ENCODE measurements around the gene FCGR3A.
"Not testable (repeated sequence)": the region's sequence is repeated elsewhere in the genome, so short reads cannot be mapped to it uniquely, and the experiment has no call there.

The FCGR3A gene

GRCh38 chr1:161549652-161550051, at the start of gene FCGR3A:
Gene FCGR3A, minus strand, starts transcription at chr1:161549818. Its CDS starts 82 bp downstream, at chr1:161549736.
- DNase-seq = no peak

GRCh38 chr1:161597077-161597476, 47.5 kb upstream of the FCGR3A start:
- DNase-seq = not testable (repeated sequence)

- not testable (repeated sequence) for DNase-seq
Measured at GRCh38 chr1:161595583-161595982, 46.0 kb upstream of the FCGR3A start.

GRCh38 chr1:161595173-161595572, 45.6 kb upstream of the FCGR3A start:
- not testable (repeated sequence) for DNase-seq

GRCh38 chr1:161594269-161594984, 44.8 kb upstream of the FCGR3A start:
- DNase-seq = not testable (repeated sequence)

GRCh38 chr1:161593092-161593755, 43.6 kb upstream of the FCGR3A start:
- DNase-seq = not testable (repeated sequence)

DNA sequence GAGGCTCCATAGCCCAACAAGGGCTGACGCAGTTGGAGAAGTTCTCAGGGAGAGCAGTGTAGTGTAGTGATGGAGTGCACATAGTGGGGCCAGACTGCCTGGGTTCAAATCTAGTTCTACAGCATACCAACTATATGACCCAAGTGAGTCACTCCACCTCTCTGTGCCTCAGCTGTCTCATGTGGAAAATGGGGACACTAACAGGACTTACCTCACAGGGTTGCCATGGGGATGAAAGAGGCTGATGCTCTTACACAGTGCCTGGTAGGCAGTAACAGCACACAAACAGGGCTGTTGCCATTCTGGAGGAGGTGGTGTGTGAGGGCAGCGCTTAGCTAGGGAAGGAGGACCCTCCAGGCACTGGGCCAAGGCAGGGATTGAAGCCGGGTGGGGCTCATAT, 43.0 kb upstream of the FCGR3A start:
- DNase-seq = not testable (repeated sequence)

- not testable (repeated sequence) for DNase-seq
Measured at GRCh38 chr1:161589920-161590319, 40.3 kb upstream of the FCGR3A start.

- not testable (repeated sequence) for DNase-seq
Measured at GRCh38 chr1:161589365-161589764, 39.7 kb upstream of the FCGR3A start.

GRCh38 chr1:161588596-161588995, 39.0 kb upstream of the FCGR3A start:
- DNase-seq = not testable (repeated sequence)

DNA sequence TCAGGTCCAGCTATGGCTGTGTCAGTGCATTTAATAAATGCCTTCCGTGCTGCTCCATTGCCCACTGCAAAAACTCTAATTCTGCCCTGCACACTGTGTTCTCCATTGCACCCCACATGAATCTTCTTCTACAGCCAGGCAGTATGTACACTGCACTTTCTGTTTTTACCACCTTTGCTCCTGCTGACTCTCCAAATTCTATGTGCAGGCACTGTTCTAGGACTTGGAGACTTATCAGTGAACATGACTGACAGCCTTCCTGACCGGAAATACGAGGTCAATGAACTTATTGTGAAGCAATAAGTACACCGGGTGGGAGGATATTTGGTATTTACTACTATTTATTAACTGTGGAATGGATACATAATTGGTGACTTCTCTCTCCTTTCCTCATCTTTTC, 33.3 kb upstream of the FCGR3A start:
- not testable (repeated sequence) for DNase-seq

DNA sequence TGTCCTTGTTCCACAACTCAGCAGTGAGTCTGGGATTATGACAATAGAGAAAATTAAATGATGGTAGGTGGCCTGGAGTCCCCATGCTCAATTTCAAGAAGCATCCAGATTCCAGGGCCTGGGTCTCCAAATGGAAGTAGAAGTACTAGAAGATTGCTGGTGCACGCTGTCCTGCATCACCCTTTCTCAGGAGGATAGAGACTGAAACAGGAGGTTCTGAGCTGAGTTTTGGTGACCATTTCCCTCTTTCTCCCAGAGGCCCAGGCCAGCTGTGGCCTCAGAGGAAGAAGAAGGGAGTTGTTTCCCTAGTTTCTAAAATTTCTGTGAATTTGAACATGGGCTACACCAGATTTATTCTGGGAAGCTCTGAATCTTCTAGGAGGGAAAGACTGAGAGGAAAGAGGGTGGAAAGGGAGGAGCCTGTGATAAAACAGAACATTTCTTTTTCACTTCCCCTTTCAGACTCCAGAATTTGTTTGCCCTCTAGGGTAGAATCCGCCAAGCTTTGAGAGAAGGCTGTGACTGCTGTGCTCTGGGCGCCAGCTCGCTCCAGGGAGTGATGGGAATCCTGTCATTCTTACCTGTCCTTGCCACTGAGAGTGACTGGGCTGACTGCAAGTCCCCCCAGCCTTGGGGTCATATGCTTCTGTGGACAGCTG, 31.4 kb upstream of the FCGR3A start:
- DNase-seq = not testable (repeated sequence)

GRCh38 chr1:161579856-161580507, 30.4 kb upstream of the FCGR3A start:
- not testable (repeated sequence) for DNase-seq

DNA sequence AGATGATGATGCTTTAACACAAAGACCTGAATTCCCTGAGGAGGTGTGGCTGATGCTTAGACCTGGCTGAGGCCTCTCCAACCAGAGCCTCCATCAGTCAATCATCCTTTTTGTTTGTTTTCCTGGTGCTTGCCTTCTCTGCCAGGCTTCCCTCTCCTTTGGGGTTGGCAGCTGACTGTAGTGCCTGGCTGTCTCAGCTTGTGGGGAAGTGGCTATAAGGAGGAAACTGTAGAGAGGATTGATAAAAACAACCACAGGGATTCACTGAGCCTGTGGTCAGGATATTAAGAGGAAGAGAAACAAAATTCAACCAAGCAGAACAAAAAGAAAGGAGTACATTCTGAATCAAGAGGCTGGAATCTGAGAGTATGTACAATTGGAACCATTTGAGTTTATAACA, 27.1 kb upstream of the FCGR3A start:
- DNase-seq = not testable (repeated sequence)

DNA sequence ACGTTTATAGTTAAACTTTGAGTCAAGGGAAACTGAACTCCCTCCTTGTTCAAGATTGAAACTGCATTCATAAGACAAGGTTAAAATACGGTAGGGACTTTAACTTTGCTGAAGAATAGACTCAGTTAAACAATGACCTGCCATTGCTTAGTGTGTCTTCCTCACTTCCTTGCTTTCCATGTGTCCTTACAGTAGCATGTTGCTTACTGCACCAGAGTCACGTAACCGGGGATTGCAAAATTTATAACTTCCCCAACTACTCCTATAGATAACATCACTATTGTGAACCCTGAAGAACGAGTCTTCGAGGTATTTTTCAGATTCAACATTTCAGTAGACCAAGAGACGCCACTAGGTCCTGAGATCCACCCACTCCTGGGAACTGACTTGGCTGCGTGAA, 22.1 kb upstream of the FCGR3A start:
- DNase-seq = not testable (repeated sequence)

- DNase-seq = not testable (repeated sequence)
Measured at GRCh38 chr1:161566602-161566960, 17.0 kb upstream of the FCGR3A start.

DNA sequence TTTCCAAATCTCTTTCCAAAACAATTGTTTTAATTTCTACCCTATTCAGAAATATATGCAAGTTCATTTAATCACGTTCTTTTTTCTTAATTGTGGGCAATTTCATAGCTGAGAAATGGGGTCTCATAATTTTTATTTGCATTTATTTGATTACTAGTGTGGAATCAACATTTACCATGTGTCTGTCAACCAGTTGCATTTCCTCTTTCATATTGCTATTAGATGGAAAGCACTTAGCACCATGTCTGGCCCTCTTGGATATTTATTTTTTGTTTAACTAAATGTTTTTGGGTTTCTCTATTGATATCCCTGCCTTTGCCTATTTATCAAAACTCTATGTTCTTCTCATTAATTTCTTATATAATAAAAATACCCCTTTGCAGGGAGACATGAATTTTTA, 13.9 kb upstream of the FCGR3A start:
- not testable (repeated sequence) for DNase-seq

GRCh38 chr1:161562441-161562840, 12.8 kb upstream of the FCGR3A start:
- not testable (repeated sequence) for DNase-seq

- not testable (repeated sequence) for DNase-seq
Measured at GRCh38 chr1:161560960-161561715, 11.5 kb upstream of the FCGR3A start.

GRCh38 chr1:161557506-161558450, 8.2 kb upstream of the FCGR3A start:
- not testable (repeated sequence) for DNase-seq

- DNase-seq = not testable (repeated sequence)
Measured at GRCh38 chr1:161556990-161557389, 7.4 kb upstream of the FCGR3A start.

Measured in SW 1271 (cell line).